ENCODE data around the gene FZD1.
A peak's percentile ranks its signal among the peaks of the same experiment; 100 is the strongest.

Gene FZD1

DNA sequence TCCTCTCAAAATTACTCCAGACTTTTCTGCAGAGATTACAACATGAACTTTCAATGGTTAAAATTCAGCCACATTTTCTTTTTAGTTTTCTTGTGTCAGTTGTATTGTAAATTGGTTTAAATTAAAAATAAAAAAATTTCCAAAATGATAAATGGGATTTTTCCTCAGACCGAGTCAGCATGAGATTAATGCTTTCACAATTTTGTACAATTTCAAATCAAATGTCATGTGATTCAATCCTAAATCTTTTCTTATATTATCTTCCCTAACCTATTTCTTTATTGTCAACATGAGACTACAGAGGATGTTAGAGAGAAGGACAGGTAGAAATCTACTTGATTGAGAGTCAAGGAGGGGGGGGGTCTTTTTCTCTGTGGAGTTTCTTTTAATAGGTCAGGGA, 33.7 kb downstream of the FZD1 start:
- no peak overlapping the region for H3K27ac ChIP-seq (ENCODE audit: low read length)
- no peak overlapping the region for H2AFZ ChIP-seq (ENCODE audit: low read depth, low read length)
- H3K4me3 ChIP-seq (ENCODE audit: low read length) = no peak overlapping the region
- no peaks in the 10 kb centered on the region for H3K79me2 ChIP-seq (ENCODE audit: low read length)
- no peaks in the 10 kb centered on the region for H3K27me3 ChIP-seq (ENCODE audit: low read depth, low read length)
- H3K4me2 ChIP-seq (ENCODE audit: low read length) = no peak overlapping the region
- no peaks in the 10 kb centered on the region for H3K9me3 ChIP-seq (ENCODE audit: insufficient read depth, low read length)
- H3K36me3 ChIP-seq (replicated peaks; ENCODE audit: low read depth, low read length) = no peaks in the 10 kb centered on the region
- no peaks in the 10 kb centered on the region for H4K20me1 ChIP-seq (ENCODE audit: insufficient read depth, low read length)
- peaks cover 11% of the 10 kb centered on the region for H3K4me1 ChIP-seq (ENCODE audit: low read length)
- TF ChIP-seq EZH2phosphoT487 (IDR thresholded peaks at IDR 0.05; ENCODE audit: low read depth) = no peak
- TF ChIP-seq, protein P1, sequence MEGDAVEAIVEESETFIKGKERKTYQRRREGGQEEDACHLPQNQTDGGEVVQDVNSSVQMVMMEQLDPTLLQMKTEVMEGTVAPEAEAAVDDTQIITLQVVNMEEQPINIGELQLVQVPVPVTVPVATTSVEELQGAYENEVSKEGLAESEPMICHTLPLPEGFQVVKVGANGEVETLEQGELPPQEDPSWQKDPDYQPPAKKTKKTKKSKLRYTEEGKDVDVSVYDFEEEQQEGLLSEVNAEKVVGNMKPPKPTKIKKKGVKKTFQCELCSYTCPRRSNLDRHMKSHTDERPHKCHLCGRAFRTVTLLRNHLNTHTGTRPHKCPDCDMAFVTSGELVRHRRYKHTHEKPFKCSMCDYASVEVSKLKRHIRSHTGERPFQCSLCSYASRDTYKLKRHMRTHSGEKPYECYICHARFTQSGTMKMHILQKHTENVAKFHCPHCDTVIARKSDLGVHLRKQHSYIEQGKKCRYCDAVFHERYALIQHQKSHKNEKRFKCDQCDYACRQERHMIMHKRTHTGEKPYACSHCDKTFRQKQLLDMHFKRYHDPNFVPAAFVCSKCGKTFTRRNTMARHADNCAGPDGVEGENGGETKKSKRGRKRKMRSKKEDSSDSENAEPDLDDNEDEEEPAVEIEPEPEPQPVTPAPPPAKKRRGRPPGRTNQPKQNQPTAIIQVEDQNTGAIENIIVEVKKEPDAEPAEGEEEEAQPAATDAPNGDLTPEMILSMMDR (IDR thresholded peaks at IDR 0.05; ENCODE audit: low read depth, low read length) = no peak
- no peak overlapping the region for H3K9ac ChIP-seq (ENCODE audit: low read length)

DNA sequence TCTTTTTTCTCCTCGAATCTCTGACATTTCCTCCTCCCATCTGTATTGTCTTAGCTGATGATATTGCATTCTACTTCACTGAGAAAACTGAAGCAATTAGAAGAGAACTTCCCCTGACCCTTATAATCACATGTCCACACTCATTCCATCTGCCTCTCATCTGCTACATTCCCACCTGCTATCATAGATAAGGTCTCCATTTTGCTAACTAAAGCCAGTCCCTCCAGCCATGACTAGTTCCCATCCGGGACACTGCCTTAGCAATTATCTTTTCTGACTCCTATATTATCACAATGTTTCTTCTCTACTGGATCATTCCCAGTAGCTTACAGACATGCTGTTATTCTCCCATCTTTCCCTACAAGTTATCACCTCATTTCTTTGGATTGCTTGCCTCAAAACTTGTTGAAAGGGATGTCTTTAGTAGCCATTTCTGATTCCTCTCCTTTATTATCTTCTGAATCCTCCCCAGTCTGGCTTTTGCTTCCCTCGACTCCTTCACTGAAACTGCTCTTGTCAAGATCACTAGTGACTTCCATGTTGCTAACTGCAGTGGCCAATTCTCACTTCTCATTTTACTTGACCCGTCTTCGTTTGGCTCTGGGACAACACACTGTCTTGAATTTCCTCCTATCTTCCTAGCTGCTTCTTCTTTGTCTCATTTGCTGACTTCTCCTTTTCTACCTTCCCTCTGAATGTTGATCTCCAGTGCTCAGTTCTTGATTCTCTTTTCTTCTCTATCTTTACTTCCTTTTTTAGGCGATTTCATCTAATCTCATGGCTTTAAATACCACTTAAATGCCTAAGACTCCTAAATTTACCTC, 35.9 kb downstream of the FZD1 start:
- Histone ChIP-seq H3K27ac (ENCODE audit: low read length) (no peak overlapping the region), H3K9me3 (ENCODE audit: insufficient read depth, low read length) (no peaks in the 10 kb centered on the region), H2AFZ (ENCODE audit: low read depth, low read length) (no peak overlapping the region), H3K79me2 (ENCODE audit: low read length) (no peaks in the 10 kb centered on the region), H3K4me2 (ENCODE audit: low read length) (peak overlapping the region; percentile 15), H3K27me3 (ENCODE audit: low read depth, low read length) (no peaks in the 10 kb centered on the region), H4K20me1 (ENCODE audit: insufficient read depth, low read length) (no peaks in the 10 kb centered on the region), H3K4me1 (ENCODE audit: low read length) (peaks cover 11% of the 10 kb centered on the region), H3K4me3 (ENCODE audit: low read length) (no peak overlapping the region), H3K9ac (ENCODE audit: low read length) (no peak overlapping the region), H3K36me3 (replicated peaks; ENCODE audit: low read depth, low read length) (no peaks in the 10 kb centered on the region)
- TF ChIP-seq, protein P1 (IDR thresholded peaks at IDR 0.05; ENCODE audit: low read depth, low read length) = no peak
- TF ChIP-seq EZH2phosphoT487 (IDR thresholded peaks at IDR 0.05; ENCODE audit: low read depth) = no peak

DNA sequence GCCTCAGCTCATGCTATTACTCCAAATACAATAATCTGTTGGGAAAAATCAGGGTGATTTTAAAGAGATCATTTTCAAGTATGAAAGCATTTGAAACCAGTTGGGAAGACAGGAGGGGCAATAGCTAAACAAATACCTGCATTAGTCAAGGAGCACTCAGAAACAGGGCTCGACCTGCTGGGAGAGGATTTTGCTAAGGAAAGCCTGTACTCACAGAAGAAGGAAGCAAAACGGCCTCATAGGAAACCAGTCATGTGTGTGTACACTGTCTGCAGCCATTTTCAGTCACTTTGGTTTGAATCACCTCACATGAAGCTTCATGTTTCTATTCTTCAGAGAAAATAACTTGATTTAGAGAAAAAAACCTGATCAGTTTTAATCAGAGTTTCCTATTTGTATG, 38.6 kb downstream of the FZD1 start:
- no peaks in the 10 kb centered on the region for H3K36me3 ChIP-seq (replicated peaks; ENCODE audit: low read depth, low read length)
- H4K20me1 ChIP-seq (ENCODE audit: insufficient read depth, low read length) = no peaks in the 10 kb centered on the region
- no peak overlapping the region for H3K9ac ChIP-seq (ENCODE audit: low read length)
- no peak overlapping the region for H2AFZ ChIP-seq (ENCODE audit: low read depth, low read length)
- no peaks in the 10 kb centered on the region for H3K9me3 ChIP-seq (ENCODE audit: insufficient read depth, low read length)
- no peak overlapping the region for H3K4me3 ChIP-seq (ENCODE audit: low read length)
- no peak for TF ChIP-seq EZH2phosphoT487 (IDR thresholded peaks at IDR 0.05; ENCODE audit: low read depth)
- TF ChIP-seq, protein P1 (IDR thresholded peaks at IDR 0.05; ENCODE audit: low read depth, low read length) = no peak
- H3K4me2 ChIP-seq (ENCODE audit: low read length) = no peak overlapping the region
- no peaks in the 10 kb centered on the region for H3K27me3 ChIP-seq (ENCODE audit: low read depth, low read length)
- H3K27ac ChIP-seq (ENCODE audit: low read length) = no peak overlapping the region
- H3K4me1 ChIP-seq (ENCODE audit: low read length) = peaks cover 11% of the 10 kb centered on the region
- no peaks in the 10 kb centered on the region for H3K79me2 ChIP-seq (ENCODE audit: low read length)

DNA sequence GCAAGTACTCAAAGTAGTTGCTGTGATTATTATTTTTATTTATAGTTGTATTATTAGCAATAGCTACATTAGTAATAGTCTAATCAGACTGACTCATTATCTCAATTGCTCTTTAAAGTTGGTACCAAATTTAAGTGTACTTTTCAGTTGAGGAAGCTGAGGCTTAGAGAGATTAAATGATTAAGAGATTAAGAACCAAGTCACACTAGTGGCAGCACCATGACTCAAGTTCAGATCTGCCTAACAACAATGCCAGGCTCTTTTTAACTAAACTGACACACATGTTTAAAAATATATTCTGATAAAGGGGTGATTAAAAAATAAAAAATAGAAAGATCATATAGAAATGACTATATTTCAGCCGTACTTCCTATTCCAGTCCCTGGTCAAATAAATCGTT, 42.0 kb downstream of the FZD1 start:
- Histone ChIP-seq H3K4me3 (ENCODE audit: low read length) (no peak overlapping the region), H3K9me3 (ENCODE audit: insufficient read depth, low read length) (no peaks in the 10 kb centered on the region), H3K36me3 (replicated peaks; ENCODE audit: low read depth, low read length) (no peaks in the 10 kb centered on the region), H3K4me2 (ENCODE audit: low read length) (no peak overlapping the region), H2AFZ (ENCODE audit: low read depth, low read length) (no peak overlapping the region), H3K9ac (ENCODE audit: low read length) (no peak overlapping the region), H3K4me1 (ENCODE audit: low read length) (no peaks in the 10 kb centered on the region), H4K20me1 (ENCODE audit: insufficient read depth, low read length) (no peaks in the 10 kb centered on the region), H3K79me2 (ENCODE audit: low read length) (no peaks in the 10 kb centered on the region), H3K27ac (ENCODE audit: low read length) (no peak overlapping the region), H3K27me3 (ENCODE audit: low read depth, low read length) (no peaks in the 10 kb centered on the region)
- TF ChIP-seq, protein P1 (IDR thresholded peaks at IDR 0.05; ENCODE audit: low read depth, low read length) = no peak
- TF ChIP-seq EZH2phosphoT487 (IDR thresholded peaks at IDR 0.05; ENCODE audit: low read depth) = no peak
